SJCRH30 (cell line): ENCODE results near the gene MBD3L2. TPM values are rescaled to one million over a fixed set of nuclear protein-coding genes. Genes with fewer than 3 reads are reported as not detected.
A peak's percentile ranks its signal among the peaks of the same experiment; 100 is the strongest.
"Not testable (repeated sequence)": the region's sequence is repeated elsewhere in the genome, so short reads cannot be mapped to it uniquely, and the experiment has no call there.

Source experiments
- DNase-seq, 2 experiments: peaks; one replicate each; pipeline ENCODE4 v3.0.0-alpha.2; 2015 to 2020
- H3K27ac ChIP-seq: fragments of 250-450 bp; sonication (Bioruptor Pico); 2 replicates; pipeline ENCODE4 v1.5.1; 2020; ENCODE audit warnings: mild to moderate bottlenecking, moderate library complexity
- H3K27me3 ChIP-seq: fragments of 250-450 bp; sonication (Bioruptor Pico); 2 replicates; pipeline ENCODE4 v1.5.1; 2020; ENCODE audit warnings: mild to moderate bottlenecking, moderate library complexity
- H3K36me3 ChIP-seq: fragments of 250-450 bp; sonication (Bioruptor Pico); 2 replicates; pipeline ENCODE4 v1.5.1; 2020; ENCODE audit warnings: mild to moderate bottlenecking, moderate library complexity
- H3K4me1 ChIP-seq: fragments of 250-450 bp; sonication (Bioruptor Pico); 2 replicates; pipeline ENCODE4 v1.5.1; 2020; ENCODE audit warnings: mild to moderate bottlenecking, moderate library complexity
- H3K4me3 ChIP-seq: fragments of 250-450 bp; sonication (Bioruptor Pico); 2 replicates; pipeline ENCODE4 v1.5.1; 2020; ENCODE audit warnings: mild to moderate bottlenecking, moderate library complexity
- H3K9me3 ChIP-seq: fragments of 250-450 bp; sonication (Bioruptor Pico); replicated peaks from 2 replicates; pipeline ENCODE4 v1.5.1; 2020; ENCODE audit warnings: mild to moderate bottlenecking, moderate library complexity
- total RNA-seq: library from RNA; depleted of rRNA; stranded (reverse); fragments of >200 nt; shearing (Covaris generic); gene quantifications from 2 replicates; pipeline ENCODE4 v1.2.3, GENCODE V29; 2014

Gene MBD3L2
- total RNA-seq, 1 experiment from 2014 or later: not detected

DNA sequence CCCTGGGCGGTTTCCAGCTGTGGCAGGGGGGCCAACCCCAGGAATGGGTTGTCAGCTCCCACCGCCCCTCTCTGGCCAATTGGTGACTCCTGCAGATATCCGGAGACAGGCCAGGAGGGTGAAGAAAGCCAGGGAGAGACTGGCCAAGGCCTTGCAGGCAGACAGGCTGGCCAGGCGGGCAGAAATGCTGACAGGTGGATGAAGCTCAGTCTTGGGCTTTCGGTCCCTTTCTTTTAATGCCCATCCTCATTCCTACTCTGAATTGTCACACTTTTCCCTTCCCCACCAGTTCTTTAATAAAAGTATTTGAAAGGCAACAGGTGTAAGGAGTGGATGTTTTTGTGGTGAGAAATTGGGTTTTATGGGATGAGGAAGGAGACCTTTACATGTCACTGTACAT, 2.3 kb downstream of the MBD3L2 start:
- not testable (repeated sequence) for H3K36me3 ChIP-seq, H3K27me3 ChIP-seq, H3K4me3 ChIP-seq, H3K9me3 ChIP-seq, DNase-seq, H3K27ac ChIP-seq, H3K4me1 ChIP-seq

DNA sequence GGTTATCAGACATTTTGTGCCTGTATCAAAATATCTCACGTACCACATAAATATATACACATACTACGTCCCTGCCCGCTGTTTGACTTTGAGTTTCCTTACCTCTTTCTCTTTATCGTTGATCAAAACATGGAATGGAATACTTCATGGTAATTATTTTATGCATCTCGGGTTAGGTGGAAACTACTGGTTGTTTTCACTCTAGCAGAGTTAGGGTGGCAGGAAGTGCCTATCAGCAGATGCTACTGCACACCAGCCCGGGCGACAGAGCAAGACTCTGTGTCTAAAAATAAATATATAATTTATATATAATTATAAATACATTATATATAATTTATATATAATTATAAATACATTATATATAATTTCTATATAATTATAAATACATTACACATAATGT, 3.8 kb downstream of the MBD3L2 start:
- not testable (repeated sequence) for H3K9me3 ChIP-seq, H3K27me3 ChIP-seq, DNase-seq, H3K4me1 ChIP-seq, H3K36me3 ChIP-seq, H3K27ac ChIP-seq, H3K4me3 ChIP-seq

DNA sequence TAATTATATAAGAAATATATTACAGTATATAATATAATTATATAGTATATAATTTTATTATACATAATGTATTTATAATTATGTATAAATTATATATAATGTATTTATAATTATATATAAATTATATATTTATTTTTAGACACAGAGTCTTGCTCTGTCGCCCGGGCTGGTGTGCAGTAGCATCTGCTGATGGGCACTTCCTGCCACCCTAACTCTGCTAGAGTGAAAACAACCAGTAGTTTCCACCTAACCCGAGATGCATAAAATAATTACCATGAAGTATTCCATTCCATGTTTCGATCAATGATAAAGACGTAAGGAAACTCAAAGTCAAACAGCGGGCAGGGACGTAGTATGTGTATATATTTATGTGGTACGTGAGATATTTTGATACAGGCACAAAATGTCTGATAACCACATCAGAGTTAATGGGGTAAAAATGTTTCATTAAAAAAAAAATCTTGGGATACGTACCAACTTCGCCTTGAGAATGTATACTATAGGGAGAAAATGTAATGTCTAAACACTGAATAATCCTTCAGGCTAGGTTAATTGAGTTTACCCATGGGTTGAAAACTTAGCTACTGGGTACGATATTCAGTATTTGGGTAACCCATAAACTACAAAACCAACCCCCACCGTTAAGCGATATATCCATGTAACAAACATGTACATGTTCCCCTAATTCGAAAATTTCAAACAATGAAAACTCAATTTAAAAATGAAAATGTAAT, 5.7 kb downstream of the MBD3L2 start:
- not testable (repeated sequence) for H3K9me3 ChIP-seq, H3K27me3 ChIP-seq, DNase-seq, H3K36me3 ChIP-seq, H3K4me1 ChIP-seq, H3K4me3 ChIP-seq, H3K27ac ChIP-seq

DNA sequence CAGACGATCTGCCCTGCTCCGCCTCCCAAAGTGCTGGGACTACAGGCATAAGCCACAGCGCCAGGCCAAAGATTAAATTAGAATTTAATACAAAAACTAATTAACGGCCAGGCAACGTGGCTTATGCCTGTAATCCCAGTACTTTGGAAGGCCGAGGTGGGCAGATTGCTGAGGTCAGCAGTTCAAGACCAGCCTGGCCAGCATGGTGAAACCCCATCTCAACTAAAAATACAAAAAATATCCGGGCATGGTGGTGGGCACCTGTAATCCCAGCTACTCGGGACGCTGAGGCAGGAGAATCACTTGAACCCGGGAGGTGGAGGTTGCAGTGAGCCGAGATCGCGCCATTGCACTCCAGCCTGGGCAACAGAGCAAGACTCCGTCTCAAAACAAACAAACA, 6.6 kb downstream of the MBD3L2 start:
- not testable (repeated sequence) for H3K4me3 ChIP-seq, H3K36me3 ChIP-seq, H3K27ac ChIP-seq, DNase-seq, H3K27me3 ChIP-seq, H3K4me1 ChIP-seq, H3K9me3 ChIP-seq

DNA sequence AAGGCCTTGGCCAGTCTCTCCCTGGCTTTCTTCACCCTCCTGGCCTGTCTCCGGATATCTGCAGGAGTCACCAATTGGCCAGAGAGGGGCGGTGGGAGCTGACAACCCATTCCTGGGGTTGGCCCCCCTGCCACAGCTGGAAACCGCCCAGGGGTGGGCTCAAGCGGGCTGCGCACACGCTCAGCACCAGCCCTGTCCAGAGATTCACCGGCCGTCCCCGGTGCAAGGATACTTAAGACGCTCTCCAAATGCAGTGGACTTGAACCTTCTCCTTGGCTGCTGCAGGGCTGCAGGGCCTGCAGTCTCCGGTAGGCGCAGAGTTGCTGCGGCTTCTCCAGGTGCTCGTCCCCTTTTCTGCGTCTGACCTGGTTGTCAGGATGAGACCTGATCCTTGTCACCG, 7.2 kb downstream of the MBD3L2 start:
- H3K4me1 ChIP-seq, H3K27ac ChIP-seq, H3K27me3 ChIP-seq, H3K4me3 ChIP-seq, H3K9me3 ChIP-seq, H3K36me3 ChIP-seq, DNase-seq: not testable (repeated sequence)

DNA sequence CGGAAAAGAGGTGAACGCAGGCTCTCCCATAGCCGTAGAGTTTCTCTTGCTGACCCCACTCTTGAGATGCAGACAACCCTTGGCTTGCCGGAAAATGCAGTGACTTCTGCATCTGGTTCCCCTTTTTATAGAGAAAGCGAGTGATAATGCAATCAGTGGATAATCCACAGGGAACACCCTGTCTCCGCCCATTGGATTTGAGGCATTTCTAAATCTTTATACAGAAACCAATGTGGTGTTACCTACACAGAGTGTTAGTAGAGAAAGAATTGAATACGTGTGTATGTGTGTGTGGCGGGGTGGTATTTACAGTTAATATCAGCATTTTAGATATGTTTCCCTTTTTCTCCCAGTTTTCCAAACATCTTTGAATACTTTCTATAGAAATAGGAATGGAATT, 9.5 kb downstream of the MBD3L2 start, which contains the start of gene MBD3L3:
Gene MBD3L3, minus strand, starts transcription at position 101 of the 400 bp plus-strand sequence. Its CDS starts 71 bp downstream, at position 30.
- not testable (repeated sequence) for H3K27me3 ChIP-seq, H3K36me3 ChIP-seq

DNA sequence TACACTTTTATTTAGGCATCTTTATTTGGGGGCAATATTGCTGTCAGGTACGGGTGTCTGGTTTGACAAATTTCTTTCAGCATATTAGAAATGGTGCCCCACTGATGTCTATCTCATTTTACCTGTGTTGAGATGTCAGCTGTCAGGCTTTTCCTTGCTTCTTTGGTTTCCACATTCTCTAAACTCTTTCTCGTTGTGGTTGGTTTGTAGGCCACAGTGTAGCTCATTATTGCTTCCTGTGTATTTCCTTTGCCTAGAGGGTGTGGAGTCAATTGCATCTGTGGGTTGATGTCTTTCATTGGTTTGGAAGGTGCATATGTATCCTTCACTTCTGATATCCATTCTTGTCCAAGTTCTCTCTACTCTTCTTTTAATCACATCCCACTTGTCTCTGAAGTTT, 10.9 kb downstream of the MBD3L2 start:
- not testable (repeated sequence) for H3K4me3 ChIP-seq, H3K4me1 ChIP-seq, H3K27ac ChIP-seq, H3K9me3 ChIP-seq, H3K27me3 ChIP-seq, DNase-seq, H3K36me3 ChIP-seq

More for the DNA sequence above, 9.5 kb downstream of the MBD3L2 start, which contains the start of gene MBD3L3:
- H3K9me3 ChIP-seq, H3K4me3 ChIP-seq, H3K4me1 ChIP-seq, H3K27ac ChIP-seq, DNase-seq: not testable (repeated sequence)

DNA sequence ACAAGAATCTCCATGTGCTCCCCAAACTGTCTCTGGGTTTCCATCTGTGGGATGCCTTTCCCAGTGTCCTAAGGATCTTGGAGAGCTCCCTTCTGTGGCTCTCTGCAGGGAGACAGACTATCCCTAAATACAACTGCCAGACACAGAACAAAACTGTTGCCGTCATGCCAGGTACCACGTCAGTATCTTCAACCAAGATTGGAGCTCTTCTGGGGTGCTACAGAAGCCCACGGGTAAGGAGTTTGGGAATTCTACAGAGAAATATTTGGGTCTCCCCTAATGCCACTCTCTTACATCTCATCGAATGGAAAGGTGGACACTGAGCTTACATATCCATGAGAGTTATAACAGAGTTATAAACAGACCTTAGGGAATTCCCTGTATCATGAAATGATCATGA, 14.2 kb downstream of the MBD3L2 start:
- Histone ChIP-seq H3K27ac (no peak overlapping the region), H3K36me3 (no peaks in the 10 kb centered on the region), H3K9me3 (no peaks in the 10 kb centered on the region), H3K4me1 (no peaks in the 10 kb centered on the region), H3K27me3 (no peaks in the 10 kb centered on the region), H3K4me3 (no peak overlapping the region)
- DNase-seq: no peak

DNA sequence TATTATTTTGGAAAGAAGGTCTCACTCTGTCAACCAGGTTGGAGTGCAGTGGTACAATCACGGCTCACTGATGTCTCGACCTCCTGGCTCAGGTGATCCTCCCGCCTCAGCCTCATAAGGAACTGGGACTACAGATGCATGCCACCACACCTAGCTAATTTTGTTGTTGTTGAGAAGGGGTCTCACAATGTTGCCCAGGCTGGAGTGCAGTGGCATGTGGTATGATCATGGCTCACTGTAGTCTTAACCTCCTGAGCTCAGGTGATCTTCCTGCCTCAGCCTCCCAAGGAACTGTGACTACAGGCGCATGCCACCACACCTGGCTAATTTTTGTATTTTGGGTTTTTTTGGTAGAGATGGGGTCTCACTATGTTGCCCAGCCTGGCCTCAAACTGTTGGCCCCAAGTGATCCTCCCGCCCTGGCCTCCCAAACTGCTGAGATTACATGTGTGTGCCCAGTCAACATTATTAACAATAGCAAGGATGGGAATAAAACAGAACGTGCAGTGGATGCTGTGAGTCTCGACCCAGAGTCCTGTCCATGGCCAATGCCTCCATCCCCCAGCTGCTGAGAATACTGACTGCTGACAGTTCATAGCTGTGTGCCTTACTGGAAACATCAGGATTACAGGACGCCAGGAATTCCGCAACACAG, 14.8 kb downstream of the MBD3L2 start:
- no peaks in the 10 kb centered on the region for H3K27me3 ChIP-seq
- no peaks in the 10 kb centered on the region for H3K36me3 ChIP-seq
- no peak for DNase-seq
- H3K9me3 ChIP-seq: no peaks in the 10 kb centered on the region
- no peaks in the 10 kb centered on the region for H3K4me1 ChIP-seq
- H3K27ac ChIP-seq: no peak overlapping the region
- no peak overlapping the region for H3K4me3 ChIP-seq

DNA sequence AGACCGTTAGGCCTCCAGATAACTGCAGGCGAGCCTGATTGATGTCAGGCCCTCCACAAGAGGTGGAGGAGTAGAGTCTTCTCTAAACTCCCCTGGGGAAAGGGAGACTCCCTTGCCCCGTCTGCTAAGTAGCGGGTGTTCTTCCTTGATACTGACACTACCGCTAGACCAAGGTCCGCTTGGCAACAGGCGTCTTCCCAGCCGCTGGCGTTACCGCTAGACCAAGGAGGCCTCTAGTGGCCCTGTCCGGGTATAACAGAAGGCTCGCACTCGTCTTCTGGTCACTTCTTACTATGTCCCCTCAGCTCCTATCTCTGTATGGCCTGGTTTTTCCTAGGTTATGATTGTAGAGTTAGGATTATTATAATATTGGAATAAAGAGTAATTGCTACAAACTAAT, 18.0 kb downstream of the MBD3L2 start:
- H3K9me3 ChIP-seq, H3K4me3 ChIP-seq, H3K27me3 ChIP-seq, H3K36me3 ChIP-seq, H3K4me1 ChIP-seq, H3K27ac ChIP-seq: not testable (repeated sequence)
- peak; percentile 11 to 29 for DNase-seq

DNA sequence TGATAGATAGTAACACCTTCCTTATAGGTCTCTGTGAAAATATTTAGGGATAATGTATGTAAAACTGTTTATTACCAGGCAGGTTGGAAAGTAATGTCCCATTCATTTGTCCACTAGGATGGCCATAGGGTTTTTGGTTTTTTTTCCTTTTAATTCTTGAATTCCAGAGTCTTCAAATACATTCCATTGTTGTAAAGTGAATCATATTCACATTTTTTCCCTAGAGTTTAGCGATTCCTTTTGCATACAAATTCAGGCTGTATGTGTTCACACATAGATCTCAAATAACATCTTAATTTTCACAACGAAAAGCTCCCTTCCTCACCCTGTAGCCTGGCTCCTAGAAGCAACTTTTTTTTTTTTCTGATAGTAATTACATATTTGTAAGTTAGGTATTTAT, 18.6 kb downstream of the MBD3L2 start:
- no peaks in the 10 kb centered on the region; the same call in 1 of the 2 replicates for H3K4me1 ChIP-seq
- H3K4me3 ChIP-seq: no peak overlapping the region
- peaks cover 15% of the 10 kb centered on the region for H3K36me3 ChIP-seq
- H3K27me3 ChIP-seq: no peaks in the 10 kb centered on the region
- DNase-seq: no peak
- no peak overlapping the region for H3K27ac ChIP-seq
- H3K9me3 ChIP-seq: no peaks in the 10 kb centered on the region

DNA sequence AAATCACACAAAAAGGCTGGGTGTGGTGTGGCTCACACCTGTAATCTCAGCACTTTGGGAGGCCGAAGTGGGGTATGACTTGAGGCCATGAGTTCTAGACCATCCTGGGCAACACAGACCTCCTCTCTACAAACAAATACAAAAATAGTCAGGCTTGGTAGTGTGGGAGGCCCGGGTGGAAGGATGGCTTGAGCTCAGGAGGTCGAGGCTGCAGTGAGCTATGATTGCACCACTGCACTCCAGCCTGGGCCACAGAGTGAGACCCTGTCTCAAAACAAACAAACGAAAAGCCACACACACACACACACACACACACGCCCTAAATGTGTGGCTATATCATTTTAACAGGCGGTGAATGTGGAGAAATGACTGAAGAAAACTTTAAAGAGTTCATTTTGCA, 19.5 kb downstream of the MBD3L2 start:
- no peaks in the 10 kb centered on the region for H3K9me3 ChIP-seq
- DNase-seq: no peak
- H3K4me3 ChIP-seq: peak overlapping the region; percentile 99
- no peak overlapping the region for H3K27ac ChIP-seq
- peaks cover 23% of the 10 kb centered on the region for H3K36me3 ChIP-seq
- H3K27me3 ChIP-seq: no peaks in the 10 kb centered on the region
- no peaks in the 10 kb centered on the region; the same call in 1 of the 2 replicates for H3K4me1 ChIP-seq

DNA sequence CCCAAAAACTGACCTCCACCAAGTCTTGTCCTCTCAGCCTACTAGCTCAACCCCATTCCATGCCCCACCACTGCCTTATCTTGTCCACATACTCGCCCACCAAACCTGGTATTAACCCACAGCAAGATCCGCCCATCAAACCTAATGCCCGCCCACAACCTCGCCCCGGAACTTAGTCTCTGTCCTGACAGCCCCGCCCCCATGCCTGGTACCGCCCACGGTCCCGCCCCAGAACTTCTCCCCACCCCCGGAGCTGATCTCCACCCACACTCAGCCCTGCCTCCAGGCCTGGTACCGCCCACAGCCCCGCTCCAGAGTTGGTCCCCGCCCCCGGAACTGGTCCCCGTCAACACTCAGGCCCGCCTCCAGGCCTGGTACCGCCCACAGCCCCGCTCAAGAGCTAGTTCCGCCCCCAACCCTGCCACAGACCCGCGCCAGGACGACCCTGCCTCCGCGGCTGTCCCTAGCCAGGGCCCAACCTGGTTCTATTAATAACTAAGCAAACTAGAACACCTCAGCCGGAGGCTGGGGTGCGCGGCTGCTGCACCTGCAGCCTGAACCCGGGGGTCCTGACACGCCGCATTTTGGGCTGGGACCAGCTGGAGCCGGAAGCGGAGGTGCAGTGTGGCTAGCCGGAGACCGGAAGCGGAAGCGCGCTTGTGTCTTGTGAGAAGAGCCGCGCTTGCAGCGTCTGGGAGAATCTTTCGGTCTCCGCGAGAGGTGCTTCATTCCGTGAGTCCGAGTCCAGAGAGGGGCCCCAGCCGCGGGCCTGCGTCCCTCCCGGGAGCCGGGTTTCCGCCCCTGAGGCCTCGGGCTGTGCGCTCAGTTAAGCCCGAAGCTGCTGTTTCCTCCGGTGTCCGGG, 20.2 kb downstream of the MBD3L2 start, which contains the start of gene ZNF557:
Gene ZNF557, plus strand, starts transcription at position 662 of the 862 bp plus-strand sequence. CDS start 5,372 bp downstream, outside the sequence.
- Histone ChIP-seq H3K4me3 (peak within 1 kb of the TSS; percentile 99), H3K27me3 (no peaks in the 10 kb centered on the region), H3K4me1 (no peaks in the 10 kb centered on the region; the same call in 1 of the 2 replicates), H3K36me3 (peaks cover 28% of the 10 kb centered on the region), H3K27ac (peak within 1 kb of the TSS; percentile 73), H3K9me3 (no peaks in the 10 kb centered on the region)
- DNase-seq: peak; percentile 97 to 98

DNA sequence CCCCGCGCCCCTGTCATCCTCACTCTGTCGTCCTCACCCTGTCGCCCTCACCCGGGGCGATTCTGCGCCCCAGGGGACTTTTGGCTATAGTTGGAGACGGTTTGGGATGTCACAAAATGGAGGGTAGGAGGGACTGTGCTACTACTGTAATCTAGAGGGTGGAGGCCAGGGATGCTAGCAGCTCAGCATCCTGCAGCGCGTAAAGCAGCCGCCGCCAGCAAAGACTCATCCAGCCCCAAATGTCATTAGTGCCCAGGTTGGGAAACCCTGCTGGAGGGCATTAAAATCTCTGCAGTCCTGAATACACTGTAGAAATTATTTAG, 20.7 kb downstream of the MBD3L2 start:
- H3K4me3 ChIP-seq: peak overlapping the region; percentile 99
- H3K9me3 ChIP-seq: no peaks in the 10 kb centered on the region
- no peaks in the 10 kb centered on the region for H3K27me3 ChIP-seq
- peak in 1 of 2 experiments; percentile 12 for DNase-seq
- H3K36me3 ChIP-seq: peaks cover 30% of the 10 kb centered on the region
- H3K27ac ChIP-seq: peak overlapping the region; percentile 73
- H3K4me1 ChIP-seq: no peaks in the 10 kb centered on the region; the same call in 1 of the 2 replicates

DNA sequence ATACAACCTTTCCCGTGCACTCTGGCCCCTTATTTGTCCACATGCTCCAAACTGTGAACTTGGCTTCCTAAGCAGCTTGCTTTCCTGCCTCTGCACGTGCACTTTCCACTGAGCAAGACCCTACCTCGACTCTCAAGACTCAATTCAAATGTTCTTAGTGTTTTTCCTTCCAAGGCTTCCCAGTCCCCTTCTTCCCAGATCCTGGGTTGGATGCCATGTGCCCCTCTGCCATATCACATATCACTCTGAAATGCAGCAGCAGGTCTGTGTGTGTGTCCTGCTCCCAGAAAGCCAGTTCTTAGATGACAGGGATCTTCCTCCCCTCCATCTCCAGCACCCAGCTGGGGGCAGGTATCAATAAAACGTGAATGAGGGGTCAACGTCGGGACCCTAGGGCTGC, 23.4 kb downstream of the MBD3L2 start:
- H3K27ac ChIP-seq: no peak overlapping the region
- no peaks in the 10 kb centered on the region for H3K27me3 ChIP-seq
- peaks cover under 1% of the 10 kb centered on the region; the same call in 1 of the 2 replicates for H3K9me3 ChIP-seq
- H3K4me3 ChIP-seq: no peak overlapping the region
- DNase-seq: no peak
- H3K36me3 ChIP-seq: peaks cover 55% of the 10 kb centered on the region
- H3K4me1 ChIP-seq: no peaks in the 10 kb centered on the region; the same call in 1 of the 2 replicates
